Peyer's patch (tissue), 4 donors: ENCODE data around the gene DCUN1D3.

Source experiments
- POLR2A ChIP-seq, 2 donors: fragments of 450-650 bp; IDR thresholded peaks; one replicate each; pipeline ENCODE4 v1.5.1; 2017; ENCODE audit warnings: antibody characterized with exemption in 2 of 2, mild to moderate bottlenecking in 2 of 2, moderate library complexity in 2 of 2
- TF ChIP-seq, protein P1 (sequence below), 6 experiments: fragments of 450-650 bp in 4 of 6; fragments of 200-600 bp in 2 of 6; sonication (generic) in 1 of 6; IDR thresholded peaks; one replicate each; pipeline ENCODE4 v1.5.1; 2017 to 2019; ENCODE audit warnings: antibody characterized with exemption in 6 of 6, mild to moderate bottlenecking in 3 of 6, moderate library complexity in 1 of 6

DNA sequence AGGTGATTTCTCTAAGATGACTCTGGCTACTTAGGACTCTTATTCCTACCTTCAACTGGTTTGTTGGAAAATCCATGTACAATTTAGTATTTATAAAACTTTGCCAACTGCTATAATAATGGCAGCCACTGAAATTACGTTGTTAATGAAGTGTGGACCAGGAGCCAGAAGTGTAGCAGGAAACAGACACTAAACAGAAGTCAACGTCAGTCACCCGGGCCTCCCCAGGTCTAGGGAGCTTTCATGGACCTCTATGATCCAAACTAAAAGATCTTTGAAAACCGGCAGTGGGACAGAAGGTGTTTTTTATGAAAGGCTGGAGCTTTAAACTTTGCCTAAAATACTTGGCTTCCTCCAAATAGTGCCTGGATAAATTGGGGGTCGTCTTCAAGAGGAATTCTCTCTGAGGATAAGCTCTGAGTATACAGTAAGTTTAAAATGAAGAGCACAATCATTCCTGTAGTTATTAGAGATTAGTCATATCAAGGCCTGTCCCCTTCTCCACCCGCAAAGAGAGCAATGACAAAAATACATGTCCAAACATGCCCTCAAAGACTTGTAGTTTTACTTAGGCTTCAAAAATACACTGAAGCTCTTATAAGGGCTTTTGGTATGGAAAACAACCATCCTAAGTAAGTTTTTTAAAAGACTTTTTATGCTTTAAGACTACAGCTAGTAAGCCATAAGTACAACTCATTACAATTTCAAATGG lies 34.6 kb downstream of the DCUN1D3 start:
- TF ChIP-seq, protein P1, sequence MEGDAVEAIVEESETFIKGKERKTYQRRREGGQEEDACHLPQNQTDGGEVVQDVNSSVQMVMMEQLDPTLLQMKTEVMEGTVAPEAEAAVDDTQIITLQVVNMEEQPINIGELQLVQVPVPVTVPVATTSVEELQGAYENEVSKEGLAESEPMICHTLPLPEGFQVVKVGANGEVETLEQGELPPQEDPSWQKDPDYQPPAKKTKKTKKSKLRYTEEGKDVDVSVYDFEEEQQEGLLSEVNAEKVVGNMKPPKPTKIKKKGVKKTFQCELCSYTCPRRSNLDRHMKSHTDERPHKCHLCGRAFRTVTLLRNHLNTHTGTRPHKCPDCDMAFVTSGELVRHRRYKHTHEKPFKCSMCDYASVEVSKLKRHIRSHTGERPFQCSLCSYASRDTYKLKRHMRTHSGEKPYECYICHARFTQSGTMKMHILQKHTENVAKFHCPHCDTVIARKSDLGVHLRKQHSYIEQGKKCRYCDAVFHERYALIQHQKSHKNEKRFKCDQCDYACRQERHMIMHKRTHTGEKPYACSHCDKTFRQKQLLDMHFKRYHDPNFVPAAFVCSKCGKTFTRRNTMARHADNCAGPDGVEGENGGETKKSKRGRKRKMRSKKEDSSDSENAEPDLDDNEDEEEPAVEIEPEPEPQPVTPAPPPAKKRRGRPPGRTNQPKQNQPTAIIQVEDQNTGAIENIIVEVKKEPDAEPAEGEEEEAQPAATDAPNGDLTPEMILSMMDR (IDR thresholded peaks at IDR 0.05), result no peak
- TF ChIP-seq POLR2A (IDR thresholded peaks at IDR 0.05), result no peak
